NCI-H524 (cell line): ENCODE results near the gene NTM.
"Not testable (repeated sequence)": the region's sequence is repeated elsewhere in the genome, so short reads cannot be mapped to it uniquely, and the experiment has no call there.

ENCODE experiments used
- DNase-seq, 2 experiments: peaks; one replicate each; lab custom pipeline; 2025; lab: John Stamatoyannopoulos, UW

NTM gene

GRCh38 chr11:132358573-132358953 is 988.1 kb downstream of the NTM start:
- DNase-seq: no peak

- DNase-seq: no peak
Observed at GRCh38 chr11:132361011-132361550, 990.7 kb downstream of the NTM start.

- DNase-seq: no peak
Observed at GRCh38 chr11:132365650-132366049, 995.2 kb downstream of the NTM start.

- no peak for DNase-seq
Observed at GRCh38 chr11:132367293-132367692, 996.9 kb downstream of the NTM start.

- DNase-seq: not testable (repeated sequence)
Observed at GRCh38 chr11:132370114-132370513, 999.7 kb downstream of the NTM start.

GRCh38 chr11:132373405-132374143 is 1003.2 kb downstream of the NTM start:
- no peak for DNase-seq

- DNase-seq: no peak
Observed at GRCh38 chr11:132379540-132379939, 1009.1 kb downstream of the NTM start.
